CD4-positive, alpha-beta T cell treated with Interferon alpha-2 for 1 hour (primary cell): Measurements from ENCODE around the gene RAB17.
"Not testable (repeated sequence)": the region's sequence is repeated elsewhere in the genome, so short reads cannot be mapped to it uniquely, and the experiment has no call there.

Experiments
- DNase-seq, 2 donors: peaks; one replicate each; pipeline ENCODE4 v3.0.0-alpha.2; 2020 to 2022

Gene RAB17

GRCh38 chr2:237623428-237624403 lies 33.2 kb upstream of the RAB17 start:
- DNase-seq, result no peak

DNA sequence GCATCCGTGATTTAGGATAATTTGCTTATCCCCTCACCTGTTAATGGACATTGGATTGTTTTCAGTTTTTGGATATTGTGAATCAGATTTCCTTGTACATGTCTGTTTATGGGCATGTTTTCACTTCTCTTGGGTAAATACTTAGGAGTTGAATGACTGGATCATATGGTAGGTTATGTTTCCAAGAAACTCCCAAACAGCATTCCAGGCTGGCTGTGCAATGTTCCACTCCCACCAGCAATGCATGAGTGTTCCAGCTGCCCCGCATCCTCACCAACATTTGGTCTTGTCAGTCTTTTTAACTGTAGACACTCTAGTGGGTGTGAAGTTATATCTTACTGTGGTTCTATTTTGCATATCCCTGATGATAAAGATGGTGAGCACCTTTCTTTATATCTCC lies 27.9 kb upstream of the RAB17 start:
- no peak for DNase-seq

DNA sequence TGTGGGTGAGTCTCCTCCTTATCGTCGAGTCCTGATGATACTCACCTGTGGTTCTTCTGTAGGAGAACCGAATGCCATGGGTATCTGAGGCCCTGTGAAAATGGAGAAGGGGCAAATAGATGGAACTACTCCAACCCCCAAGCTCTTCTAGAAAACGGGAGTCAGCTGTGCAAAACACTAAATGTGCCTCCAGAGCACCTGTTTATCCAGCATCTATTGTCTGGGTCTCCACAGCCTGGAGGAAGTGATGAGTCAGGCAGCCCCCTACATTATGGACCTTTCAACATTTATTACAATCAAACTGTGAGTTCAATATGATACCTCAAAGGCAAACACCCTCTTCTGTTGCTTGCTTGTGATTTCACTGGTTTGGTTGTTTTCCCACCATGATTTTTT lies 27.1 kb upstream of the RAB17 start:
- no peak for DNase-seq

DNA sequence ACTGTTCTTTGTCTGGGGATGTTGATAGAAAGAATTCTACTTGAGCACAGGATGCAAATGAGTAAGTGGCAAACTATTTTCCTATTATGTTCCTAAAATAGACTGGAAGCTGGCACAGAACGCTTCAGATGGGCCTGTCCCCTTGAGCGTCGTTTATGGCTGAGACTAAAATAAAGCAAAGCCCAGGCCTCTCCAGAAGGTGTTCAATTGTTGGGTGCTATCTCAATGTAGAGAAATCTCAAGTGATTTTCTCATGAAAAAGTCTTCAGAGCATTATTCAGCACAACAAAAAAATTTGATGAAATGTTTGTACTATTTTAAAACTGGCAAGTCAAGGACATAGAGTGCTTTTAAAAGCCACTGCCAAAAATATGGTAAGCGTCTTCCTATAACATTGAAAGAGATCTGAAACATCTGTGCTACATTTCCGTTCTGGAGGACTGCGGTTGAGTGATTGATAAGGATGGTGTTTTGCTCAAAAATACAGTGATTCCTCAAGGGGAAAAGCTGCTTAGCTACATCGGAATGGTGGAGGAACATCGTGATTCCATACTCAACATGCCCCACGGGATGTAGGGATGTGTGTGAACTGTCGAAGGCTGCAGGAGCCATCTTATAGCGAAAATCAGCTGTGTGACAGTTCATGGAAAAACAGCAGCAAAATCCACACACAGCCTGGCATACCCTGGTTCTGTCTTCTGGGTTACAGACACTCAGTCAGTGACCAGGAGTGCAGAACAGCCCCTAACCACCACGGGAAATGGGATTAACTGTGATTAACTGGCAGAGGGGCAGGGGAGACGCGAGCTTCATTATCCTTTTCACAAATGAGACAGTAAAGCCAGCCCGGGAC lies 26.4 kb upstream of the RAB17 start:
- DNase-seq, result peak in 1 of 2 donors; percentile 34

DNA sequence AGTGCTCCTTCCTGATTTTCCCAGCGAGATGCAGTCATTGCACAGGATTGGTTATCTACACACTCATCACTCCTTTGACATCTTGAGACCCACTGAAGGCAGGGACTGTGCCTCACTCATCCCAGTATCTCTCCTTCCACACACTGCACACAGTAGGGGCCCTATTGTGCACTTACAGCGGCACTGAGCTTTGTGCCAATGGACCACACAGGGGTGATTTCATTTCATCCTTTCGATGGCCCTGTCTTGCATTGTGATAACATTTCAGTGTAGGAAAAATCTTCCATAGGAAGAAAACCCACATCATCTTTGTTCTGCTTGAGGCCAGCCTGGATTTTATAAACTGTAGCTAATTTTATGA lies 25.8 kb upstream of the RAB17 start:
- no peak for DNase-seq

GRCh38 chr2:237615631-237616249 lies 25.2 kb upstream of the RAB17 start:
- no peak for DNase-seq

- DNase-seq, result no peak
Measured at GRCh38 chr2:237614151-237614720, 23.7 kb upstream of the RAB17 start.

DNA sequence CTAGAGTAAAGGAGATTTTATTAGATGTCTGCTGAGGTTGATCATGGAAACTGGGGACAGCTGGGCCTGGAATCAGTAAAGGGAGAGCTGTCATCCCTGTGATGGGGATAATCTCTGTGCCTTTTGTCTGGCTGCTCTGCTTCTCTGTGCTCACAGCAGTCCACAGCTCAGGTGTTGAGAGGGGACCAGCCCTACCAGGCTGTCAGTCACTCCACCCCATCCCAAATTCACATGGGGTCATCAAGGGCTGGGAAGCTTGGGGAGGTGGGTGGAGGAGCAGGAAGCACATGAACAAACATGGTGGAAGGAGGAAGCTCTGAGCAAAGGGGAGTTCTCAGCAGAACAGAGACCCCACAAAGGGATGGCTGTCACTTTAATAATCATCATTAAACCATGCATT lies 23.1 kb upstream of the RAB17 start:
- DNase-seq, result no peak

GRCh38 chr2:237612527-237613357 lies 22.2 kb upstream of the RAB17 start:
- DNase-seq, result no peak

- DNase-seq, result not testable (repeated sequence)
Measured at GRCh38 chr2:237606522-237606921, 16.0 kb upstream of the RAB17 start.

DNA sequence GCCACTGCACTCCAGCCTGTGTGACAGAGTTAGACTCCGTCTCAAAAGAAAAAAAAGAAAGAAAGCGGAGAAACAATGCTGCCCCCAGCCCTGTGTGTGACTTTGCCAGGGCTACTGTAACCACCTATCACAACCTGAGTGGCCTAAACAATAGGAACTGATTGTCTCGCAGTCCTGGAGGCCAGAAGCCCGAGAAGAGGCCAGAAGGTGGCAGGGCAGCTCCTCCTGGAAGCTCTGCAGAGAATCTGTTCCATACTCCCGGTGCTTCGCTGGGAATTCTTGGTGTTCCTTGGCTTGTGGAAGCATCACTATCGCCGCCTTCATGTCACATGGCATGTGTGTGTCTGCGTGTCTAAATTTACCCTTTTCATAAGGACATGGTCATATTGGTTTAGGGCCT lies 14.4 kb upstream of the RAB17 start:
- DNase-seq, result no peak

- no peak for DNase-seq
Measured at GRCh38 chr2:237604391-237604790, 13.9 kb upstream of the RAB17 start.

DNA sequence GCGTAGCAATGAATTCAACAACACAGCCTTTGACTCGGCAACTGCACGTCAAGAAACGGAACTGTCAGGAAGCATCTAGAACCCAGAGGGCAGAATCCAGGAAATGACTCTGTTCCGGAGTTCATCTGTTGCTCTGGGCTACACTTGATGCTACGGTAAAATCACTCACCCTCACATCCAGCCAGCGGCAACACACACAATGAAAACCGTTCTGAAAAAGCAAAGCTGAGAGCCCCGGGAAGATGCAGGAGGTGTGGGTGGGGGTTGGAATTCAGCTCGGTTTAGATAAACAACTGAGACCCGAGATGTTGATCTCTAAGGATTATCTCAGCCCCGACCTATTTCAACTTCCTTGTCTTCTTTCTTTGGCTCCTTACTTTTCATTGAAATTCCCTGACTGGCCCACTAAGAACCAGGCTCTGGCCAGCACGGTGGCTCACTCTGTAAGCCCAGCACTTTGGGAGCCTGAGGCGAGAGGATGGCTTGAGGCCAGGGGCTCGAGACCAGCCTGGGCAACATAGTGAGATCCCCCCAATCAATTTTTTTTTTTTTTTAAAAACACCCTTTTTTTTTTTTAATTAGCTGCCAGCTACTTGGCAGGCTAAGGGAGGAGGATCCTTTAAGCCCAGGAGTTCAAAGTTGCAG lies 13.3 kb upstream of the RAB17 start:
- peak; percentile 85 to 88 for DNase-seq

- no peak for DNase-seq
Measured at GRCh38 chr2:237603049-237603717, 12.6 kb upstream of the RAB17 start.

DNA sequence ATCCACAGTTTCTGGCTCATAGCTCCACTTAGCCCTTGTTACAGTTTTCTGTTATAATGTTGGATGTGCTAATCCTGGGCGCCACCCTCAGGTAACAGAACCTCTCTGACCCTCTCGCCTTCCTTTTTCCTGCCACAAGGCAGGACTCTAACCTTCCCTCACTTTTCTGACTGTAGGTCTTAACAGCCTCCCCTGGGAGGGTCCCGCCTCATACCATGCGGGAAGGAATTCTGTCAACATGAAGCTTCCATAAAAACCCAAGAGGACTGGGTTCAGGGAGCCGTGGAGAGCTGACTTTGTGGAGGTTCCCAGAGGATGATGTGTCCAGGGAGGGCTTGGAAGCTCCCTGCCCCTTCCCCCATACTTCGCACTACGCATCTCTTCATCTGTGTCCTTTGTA lies 11.9 kb upstream of the RAB17 start:
- DNase-seq, result no peak

GRCh38 chr2:237601453-237602116 lies 11.1 kb upstream of the RAB17 start:
- no peak for DNase-seq

GRCh38 chr2:237600205-237600846 lies 9.8 kb upstream of the RAB17 start:
- no peak for DNase-seq

DNA sequence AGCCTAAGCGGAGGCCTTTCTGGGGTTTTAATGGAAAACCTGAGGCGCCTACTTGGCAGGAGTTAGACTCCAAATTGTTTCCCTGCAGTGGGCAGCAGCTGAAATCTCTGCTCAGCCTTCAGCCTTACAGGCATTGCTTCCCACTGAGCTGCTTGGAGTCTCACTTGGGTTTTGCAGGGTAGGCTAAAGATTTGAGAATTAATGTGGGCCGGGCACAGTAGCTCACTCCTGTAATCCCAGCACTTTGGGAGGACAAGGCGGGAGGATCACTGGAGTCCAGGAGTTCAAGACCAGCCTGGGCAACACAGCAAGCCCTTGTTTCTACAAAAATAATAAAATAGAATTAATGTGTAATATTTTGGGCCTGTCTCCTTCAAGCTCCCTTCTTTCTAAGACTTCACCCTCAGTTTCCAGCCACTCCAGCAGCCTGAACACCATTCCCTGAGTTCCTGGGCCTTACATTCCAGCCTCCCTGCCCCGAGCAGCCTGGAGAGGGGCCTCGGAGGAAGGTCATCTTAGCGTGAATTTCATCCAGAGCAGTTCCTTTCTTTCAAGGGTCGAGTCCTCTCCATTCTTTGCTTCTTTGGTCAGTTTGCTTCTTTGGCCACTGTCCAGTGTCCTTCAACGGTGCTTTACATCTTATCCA lies 9.1 kb upstream of the RAB17 start:
- DNase-seq, result no peak

GRCh38 chr2:237598468-237599208 lies 8.1 kb upstream of the RAB17 start:
- DNase-seq, result no peak
